Thoracic aorta (tissue), 2 donors: Measurements from ENCODE around the gene GPS1. TPM values are rescaled to one million over a fixed set of nuclear protein-coding genes. Genes with fewer than 3 reads are reported as not detected.
A peak's percentile ranks its signal among the peaks of the same experiment; 100 is the strongest.

Experiments
- ATAC-seq: fragments of 150-250 bp; one replicate; pipeline ENCODE4 v1.8.0; 2017; ENCODE audit warnings: low read depth; ENCODE audit not compliant: insufficient number of reproducible peaks, low FRiP score
- DNase-seq: peaks from one replicate; pipeline ENCODE4 v3.0.0-alpha.2; 2020; ENCODE audit warnings: low spot score
- H3K27ac ChIP-seq, 2 donors: fragments of 200-600 bp; sonication (generic); 1 replicate in 1 of 2; 2 replicates in 1 of 2; pipeline ENCODE4 v1.5.1; 2016; ENCODE audit warnings: mild to moderate bottlenecking in 2 of 2, moderate library complexity in 2 of 2
- H3K27me3 ChIP-seq: fragments of 200-600 bp; sonication (generic); replicated peaks from 2 replicates; pipeline ENCODE4 v1.6.0; 2016; ENCODE audit warnings: mild to moderate bottlenecking; ENCODE audit not compliant: insufficient read depth
- H3K36me3 ChIP-seq: fragments of 200-600 bp; sonication (generic); one replicate; pipeline ENCODE4 v1.5.1; 2016
- H3K4me1 ChIP-seq, 2 donors: fragments of 200-600 bp; sonication (generic); 1 replicate in 1 of 2; 2 replicates in 1 of 2; pipeline versions ENCODE4 v1.5.1 to v1.6.0; 2016; ENCODE audit warnings: low read depth in 2 of 2, mild to moderate bottlenecking in 1 of 2; ENCODE audit not compliant: control insufficient read depth in 1 of 2
- H3K4me3 ChIP-seq: fragments of 200-600 bp; sonication (generic); 2 replicates; pipeline ENCODE4 v1.5.1; 2016; ENCODE audit warnings: mild to moderate bottlenecking
- H3K9me3 ChIP-seq: fragments of 200-600 bp; sonication (generic); 2 replicates; pipeline ENCODE4 v1.5.1; 2016
- CTCF ChIP-seq: fragments of 200-600 bp; sonication (generic); IDR thresholded peaks from one replicate; pipeline ENCODE4 v1.5.1; 2019; ENCODE audit warnings: antibody characterized with exemption
- total RNA-seq, 2 donors: library from RNA; depleted of rRNA; stranded (reverse); fragments of >200 nt; gene quantifications; one replicate each; pipeline versions ENCODE4 v1.1.0 to v1.2.3, GENCODE V29; 2016

The GPS1 gene
- total RNA-seq, 2 donors from 2014 or later, result 43.2 to 91.9 TPM

DNA sequence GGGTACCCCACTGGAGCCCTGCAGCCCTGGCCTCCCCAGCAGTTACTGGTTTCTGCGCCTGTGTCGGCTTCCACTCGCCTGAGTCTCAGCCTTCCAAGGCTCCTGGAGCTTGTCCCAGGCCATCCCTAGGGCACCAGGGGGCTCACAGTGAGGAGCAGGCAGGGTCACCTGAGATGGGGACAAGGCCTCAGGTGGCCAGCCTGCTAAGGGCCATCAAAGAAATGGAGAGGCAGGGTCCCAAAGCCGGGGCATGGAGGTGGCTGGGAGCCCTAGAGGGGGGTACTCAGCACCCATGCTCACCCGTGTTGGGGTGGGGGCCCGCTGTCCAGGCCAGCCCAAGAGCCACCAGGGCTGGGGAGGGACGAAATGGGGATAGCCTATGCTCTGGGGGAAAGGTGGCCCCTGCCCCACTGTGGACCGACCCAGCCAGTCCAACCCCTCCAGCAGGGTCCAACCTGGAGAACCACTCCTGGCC lies 45.0 kb downstream of the GPS1 start:
- peak overlapping the region; percentile 80 for H3K4me3 ChIP-seq
- H3K4me1 ChIP-seq, result peaks cover 19 to 29% of the 10 kb centered on the region in 2 donors
- H3K9me3 ChIP-seq, result no peaks in the 10 kb centered on the region
- H3K27ac ChIP-seq, result peak overlapping the region in 1 of 2 donors; percentile 86
- no peak for ATAC-seq
- no peak for DNase-seq
- H3K36me3 ChIP-seq, result peaks cover 29% of the 10 kb centered on the region
- H3K27me3 ChIP-seq, result no peaks in the 10 kb centered on the region
- no peak for TF ChIP-seq CTCF

DNA sequence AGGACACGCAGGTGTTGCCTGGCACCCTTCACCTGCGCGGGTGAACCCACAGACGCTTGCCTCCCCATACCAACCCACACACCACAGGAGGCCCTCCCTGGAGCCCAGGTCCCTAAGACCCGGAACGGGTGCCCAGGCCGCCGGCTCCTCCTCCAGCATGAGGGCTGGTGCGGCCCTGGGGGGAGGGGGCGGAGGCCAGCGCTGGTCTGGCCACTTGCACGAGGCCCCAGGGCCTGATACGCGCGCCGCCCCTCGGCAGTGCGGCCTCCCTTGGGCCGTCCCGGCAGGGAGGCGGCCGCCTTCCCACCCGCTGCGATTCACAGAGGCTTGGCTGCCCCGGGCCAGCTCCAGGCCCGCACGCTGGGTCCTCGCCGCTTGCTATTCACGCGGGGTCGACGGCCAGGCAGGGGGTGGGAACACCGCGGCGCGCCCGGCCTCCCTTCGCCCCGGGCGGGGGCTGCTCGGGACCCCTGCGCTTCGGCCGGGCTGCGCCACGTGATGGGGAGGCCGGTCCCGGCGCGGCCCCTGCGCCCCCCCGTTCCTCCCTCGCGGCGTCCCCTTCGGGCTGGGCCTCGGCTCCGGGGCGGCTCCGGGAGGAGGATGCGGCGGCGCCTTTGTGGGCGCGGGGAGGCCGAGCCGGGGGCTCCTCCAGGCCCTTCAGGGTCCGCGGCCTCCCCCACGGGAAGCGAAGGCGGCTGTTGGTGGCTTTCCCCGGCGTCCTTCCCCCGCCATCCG lies 45.7 kb downstream of the GPS1 start:
- no peaks in the 10 kb centered on the region for H3K9me3 ChIP-seq
- peaks cover 19 to 29% of the 10 kb centered on the region in 2 donors for H3K4me1 ChIP-seq
- no peak for DNase-seq

GRCh38 chr17:82097919-82098168 lies 46.1 kb downstream of the GPS1 start:
- Histone ChIP-seq H3K27ac (peak overlapping the region; percentile 86 to 92), H3K4me1 (peaks cover 19 to 29% of the 10 kb centered on the region in 2 donors), H3K36me3 (peaks cover 20% of the 10 kb centered on the region), H3K4me3 (peak overlapping the region; percentile 80), H3K9me3 (no peaks in the 10 kb centered on the region), H3K27me3 (no peaks in the 10 kb centered on the region)
- no peak for DNase-seq
- no peak for ATAC-seq
- TF ChIP-seq CTCF, result no peak

More for the DNA sequence above, 45.7 kb downstream of the GPS1 start:
- Histone ChIP-seq H3K4me3 (peak overlapping the region; percentile 80), H3K27me3 (no peaks in the 10 kb centered on the region), H3K36me3 (peaks cover 25% of the 10 kb centered on the region), H3K27ac (peak overlapping the region; percentile 86 to 92)
- no peak for ATAC-seq
- no peak for TF ChIP-seq CTCF

DNA sequence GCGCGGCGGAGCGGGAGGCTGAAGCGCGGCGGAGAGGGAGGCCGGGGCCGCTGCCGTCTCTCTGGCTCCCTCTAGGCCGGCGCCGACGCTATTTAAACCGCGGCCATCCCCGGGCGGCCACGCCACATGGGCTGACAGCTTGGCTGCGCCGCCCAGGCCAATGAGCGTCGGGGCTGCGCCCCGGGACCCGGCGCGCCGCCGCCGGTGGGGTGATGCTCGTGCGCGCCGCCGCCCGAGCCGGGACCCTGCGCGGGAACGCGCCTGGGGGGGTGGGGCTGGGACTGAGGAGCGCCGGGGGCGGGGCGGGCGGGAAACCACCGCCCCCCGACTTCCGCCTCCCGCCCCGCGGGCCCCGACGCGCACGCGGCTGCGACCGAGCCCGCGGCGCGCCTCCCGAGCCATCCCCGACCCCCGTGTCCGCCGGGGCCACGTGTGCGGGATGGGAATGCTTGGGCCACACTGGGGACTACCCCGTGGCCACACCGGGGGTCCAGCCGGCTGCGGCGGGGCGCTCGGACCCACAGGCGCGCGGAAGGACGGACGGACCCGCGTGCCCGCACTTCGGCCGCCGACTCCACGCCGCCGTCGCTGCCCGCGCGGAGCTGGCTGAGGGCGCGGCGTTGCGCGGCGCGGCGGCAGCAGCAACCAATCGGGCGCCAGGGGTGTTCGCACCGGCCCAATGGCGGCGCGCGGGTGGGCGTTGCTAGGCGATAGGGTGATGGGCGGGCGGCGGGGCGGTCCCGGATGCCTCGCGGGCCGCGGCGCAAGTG lies 46.7 kb downstream of the GPS1 start, which contains the start of gene FASN:
Gene FASN, minus strand, starts transcription at position 68 of the 770 bp plus-strand sequence. CDS start 1,791 bp downstream, outside the sequence.
- DNase-seq (peak; percentile 79), ATAC-seq (peak; percentile 72)
- Histone ChIP-seq H3K4me1 (peaks cover 19 to 29% of the 10 kb centered on the region in 2 donors), H3K4me3 (peak within 1 kb of the TSS; percentile 80), H3K36me3 (peaks cover 16% of the 10 kb centered on the region), H3K27me3 (no peaks in the 10 kb centered on the region), H3K9me3 (no peaks in the 10 kb centered on the region), H3K27ac (peak within 1 kb of the TSS; percentile 88 to 92)
- TF ChIP-seq CTCF, result peak; percentile 17
